H9 (cell line): ENCODE measurements around the gene XBP1. TPM values are rescaled to one million over a fixed set of nuclear protein-coding genes. Genes with fewer than 3 reads are reported as not detected.

Experiments
- DNase-seq: peaks from one replicate; pipeline ENCODE4 v3.0.0-alpha.2; 2017
- H2AFZ ChIP-seq: one replicate; pipeline ENCODE4 v1.6.1; 2013; ENCODE audit warnings: mild to moderate bottlenecking, low read length, control low read depth, moderate library complexity
- H2AK5ac ChIP-seq: 2 replicates; pipeline ENCODE4 v1.6.1; 2013; ENCODE audit warnings: low read length, control low read depth, mixed read lengths; ENCODE audit not compliant: insufficient read length
- H2BK120ac ChIP-seq: one replicate; pipeline ENCODE4 v1.6.1; 2013; ENCODE audit warnings: low read depth, mild to moderate bottlenecking, low read length, control low read depth, inconsistent platforms; ENCODE audit not compliant: poor library complexity, severe bottlenecking
- H2BK12ac ChIP-seq: 2 replicates; pipeline ENCODE4 v1.6.1; 2013; ENCODE audit warnings: low read length, control low read depth, mixed read lengths, low read depth; ENCODE audit not compliant: insufficient read length
- H2BK15ac ChIP-seq: 2 replicates; pipeline ENCODE4 v1.6.1; 2013; ENCODE audit warnings: low read depth, low read length, control low read depth
- H2BK20ac ChIP-seq: one replicate; pipeline ENCODE4 v1.6.1; 2013; ENCODE audit warnings: low read depth, mild to moderate bottlenecking, low read length, control low read depth, inconsistent platforms; ENCODE audit not compliant: poor library complexity, severe bottlenecking
- H2BK5ac ChIP-seq: 2 replicates; pipeline ENCODE4 v1.6.1; 2013; ENCODE audit warnings: low read length, control low read depth, mixed read lengths; ENCODE audit not compliant: insufficient read length
- H3K14ac ChIP-seq: 2 replicates; pipeline ENCODE4 v1.6.1; 2013; ENCODE audit warnings: low read length, control low read depth; ENCODE audit not compliant: insufficient read depth
- H3K18ac ChIP-seq: 2 replicates; pipeline ENCODE4 v1.6.1; 2013; ENCODE audit warnings: low read depth, mild to moderate bottlenecking, mixed read lengths, low read length, control low read depth; ENCODE audit not compliant: insufficient read length
- H3K23ac ChIP-seq: 2 replicates; pipeline ENCODE4 v1.6.1; 2013; ENCODE audit warnings: low read length, control low read depth, mixed read lengths, low read depth; ENCODE audit not compliant: insufficient read length
- H3K23me2 ChIP-seq: 2 replicates; pipeline ENCODE4 v1.6.1; 2013; ENCODE audit warnings: low read depth, mild to moderate bottlenecking, mixed read lengths, low read length, control low read depth; ENCODE audit not compliant: insufficient read length, poor library complexity, severe bottlenecking
- H3K27ac ChIP-seq: 2 replicates; pipeline ENCODE4 v1.5.1; 2013; ENCODE audit warnings: low read length, control low read depth, mixed read lengths, low read depth; ENCODE audit not compliant: insufficient read length
- H3K27me3 ChIP-seq: 2 replicates; pipeline ENCODE4 v1.6.1; 2013; ENCODE audit warnings: low read length, control low read depth, inconsistent platforms; ENCODE audit not compliant: insufficient read depth
- H3K4ac ChIP-seq: 2 replicates; pipeline ENCODE4 v1.6.1; 2013; ENCODE audit warnings: low read depth, mild to moderate bottlenecking, control low read depth, inconsistent platforms, low read length, moderate library complexity
- H3K4me1 ChIP-seq: 2 replicates; pipeline ENCODE4 v1.6.1; 2013; ENCODE audit warnings: low read length, control low read depth, inconsistent platforms; ENCODE audit not compliant: insufficient read depth
- H3K4me2 ChIP-seq: 2 replicates; pipeline ENCODE4 v1.6.1; 2013; ENCODE audit warnings: low read length, control low read depth, mixed read lengths; ENCODE audit not compliant: insufficient read length, insufficient read depth
- H3K56ac ChIP-seq: 2 replicates; pipeline ENCODE4 v1.6.1; 2013; ENCODE audit warnings: low read depth, mild to moderate bottlenecking, mixed read lengths, low read length, control low read depth; ENCODE audit not compliant: insufficient read length
- H3K79me1 ChIP-seq: 2 replicates; pipeline ENCODE4 v1.6.1; 2013; ENCODE audit warnings: low read depth, mild to moderate bottlenecking, moderate library complexity, low read length, control low read depth, inconsistent platforms; ENCODE audit not compliant: insufficient read depth, poor library complexity, severe bottlenecking
- H3K79me2 ChIP-seq: 2 replicates; pipeline ENCODE4 v1.6.1; 2013; ENCODE audit warnings: low read length, control low read depth, inconsistent platforms; ENCODE audit not compliant: insufficient read depth
- H3K9ac ChIP-seq: 2 replicates; pipeline ENCODE4 v1.6.1; 2013; ENCODE audit warnings: low read length, control low read depth, mixed read lengths; ENCODE audit not compliant: insufficient read length; ENCODE audit errors: extremely low read depth
- H3K9me3 ChIP-seq: one replicate; pipeline ENCODE4 v1.6.1; 2013; ENCODE audit warnings: low read depth, low read length, inconsistent platforms; ENCODE audit not compliant: control insufficient read depth
- H3T11ph ChIP-seq: one replicate; pipeline ENCODE4 v1.6.1; 2013; ENCODE audit warnings: mild to moderate bottlenecking, low read length, control low read depth, inconsistent platforms
- H4K20me1 ChIP-seq: one replicate; pipeline ENCODE4 v1.6.1; 2013; ENCODE audit not compliant: control insufficient read depth, insufficient read length, insufficient read depth
- H4K5ac ChIP-seq: 2 replicates; pipeline ENCODE4 v1.6.1; 2013; ENCODE audit warnings: low read depth, mild to moderate bottlenecking, mixed read lengths, low read length, control low read depth; ENCODE audit not compliant: insufficient read length
- H4K8ac ChIP-seq: replicated peaks from 2 replicates; pipeline ENCODE4 v1.6.1; 2013; ENCODE audit warnings: low read length, control low read depth, mixed read lengths, low read depth; ENCODE audit not compliant: insufficient read length
- H4K91ac ChIP-seq: 2 replicates; pipeline ENCODE4 v1.6.1; 2013; ENCODE audit warnings: low read depth, mild to moderate bottlenecking, moderate library complexity, mixed read lengths, low read length, control low read depth; ENCODE audit not compliant: insufficient read length
- H3K27ac Mint-ChIP-seq, 3 experiments: 2 replicates in 2 of 3; 3 replicates in 1 of 3; pipeline ENCODE4 v1.8.0; 2020 to 2021; ENCODE audit warnings: mixed read lengths in 3 of 3, mild to moderate bottlenecking in 1 of 3, moderate library complexity in 1 of 3
- H3K27me3 Mint-ChIP-seq: 2 replicates; pipeline ENCODE4 v1.8.0; 2021; ENCODE audit warnings: low read depth, mild to moderate bottlenecking, moderate library complexity, mixed read lengths
- H3K36me3 Mint-ChIP-seq, 3 experiments: 2 replicates in 2 of 3; 3 replicates in 1 of 3; pipeline ENCODE4 v1.8.0; 2020 to 2021; ENCODE audit warnings: low read depth in 3 of 3, mixed read lengths in 3 of 3; ENCODE audit not compliant: insufficient read depth in 1 of 3
- H3K4me1 Mint-ChIP-seq, 2 experiments: 2 replicates each; pipeline ENCODE4 v1.8.0; 2020; ENCODE audit warnings: mixed read lengths in 2 of 2
- H3K4me3 Mint-ChIP-seq, 2 experiments: 2 replicates in 1 of 2; 3 replicates in 1 of 2; pipeline ENCODE4 v1.8.0; 2020 to 2021; ENCODE audit warnings: mild to moderate bottlenecking in 2 of 2, mixed read lengths in 2 of 2, moderate library complexity in 1 of 2
- H3K9me3 Mint-ChIP-seq, 2 experiments: 2 replicates in 1 of 2; 3 replicates in 1 of 2; pipeline ENCODE4 v1.8.0; 2020; ENCODE audit warnings: mild to moderate bottlenecking in 2 of 2, mixed read lengths in 2 of 2, moderate library complexity in 1 of 2
- CTCF ChIP-seq: fragments of 200-600 bp; sonication (generic); conservative IDR thresholded peaks from 3 replicates; pipeline ENCODE4 v1.8.0; 2021; ENCODE audit warnings: antibody characterized with exemption, mild to moderate bottlenecking
- WGBS: extraction: QIAGEN DNeasy Blood & Tissue Kit; methylation state at CpG from one replicate; pipeline ENCODE4 v1.1.7; 2013; ENCODE audit warnings: missing lambda C conversion rate, low lambda C conversion rate, mixed read lengths; ENCODE audit not compliant: insufficient read length; ENCODE audit errors: extremely low coverage; 5-methylcytosine and 5-hydroxymethylcytosine counted together
- total RNA-seq: library from RNA; stranded (reverse); gene quantifications from 2 replicates; pipeline ENCODE4 v1.2.1, GENCODE V29; 2021

XBP1 gene
- total RNA-seq, 1 experiment from 2014 or later: 114 TPM

DNA sequence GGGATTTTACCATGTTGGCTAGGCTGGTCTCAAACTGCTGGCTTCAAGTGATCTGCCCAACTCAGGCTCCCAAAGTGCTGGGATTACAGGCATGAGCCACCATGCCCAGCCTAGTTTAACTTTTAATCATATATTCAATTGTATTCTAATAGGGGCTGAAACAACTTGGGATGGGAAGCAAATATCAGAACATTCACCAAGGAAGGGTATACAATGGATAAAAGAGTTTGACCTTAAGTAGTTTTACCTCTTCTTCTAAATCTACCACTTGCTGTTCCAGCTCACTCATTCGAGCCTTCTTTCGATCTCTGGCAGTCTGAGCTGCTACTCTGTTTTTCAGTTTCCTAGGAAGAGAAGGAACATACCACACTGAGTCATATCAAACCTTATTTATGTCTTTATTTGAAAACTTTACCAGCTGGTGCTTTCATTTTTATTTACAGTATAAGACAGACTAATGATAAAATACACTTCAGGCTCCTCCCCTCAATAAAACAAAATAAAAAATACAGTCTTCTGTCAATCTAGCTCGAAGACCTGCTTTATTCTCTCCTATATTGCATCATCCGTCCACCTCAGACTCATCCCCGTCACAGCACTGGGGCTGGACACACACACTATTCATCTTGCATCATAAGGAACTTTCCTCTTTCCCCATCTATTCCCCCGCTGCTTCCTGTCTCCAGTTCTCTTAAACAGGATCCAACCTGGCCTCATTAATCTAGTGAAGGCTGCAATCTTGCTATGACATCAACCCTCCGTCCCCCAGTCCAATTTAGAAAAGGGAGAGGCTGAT, 1.4 kb downstream of the XBP1 start:
- no peak for TF ChIP-seq CTCF
- Mint-ChIP-seq H3K9me3 (no peaks in the 10 kb centered on the region; a peak in 1 of 5 replicates), H3K27ac (peak overlapping the region; percentile 87 to 98 (median 94)), H3K36me3 (peaks cover 42 to 53% (median 52%) of the 10 kb centered on the region in 3 experiments), H3K27me3 (no peaks in the 10 kb centered on the region), H3K4me3 (peak overlapping the region; percentile 87 to 94), H3K4me1 (peaks cover 16 to 28% of the 10 kb centered on the region in 2 experiments)
- peak overlapping the region; percentile 55 for H2BK5ac ChIP-seq
- no peaks in the 10 kb centered on the region for H3K27me3 ChIP-seq
- H2AFZ ChIP-seq: no peak overlapping the region
- peak overlapping the region; percentile 65 for H3K56ac ChIP-seq
- H3K27ac ChIP-seq: peak overlapping the region; percentile 58
- no peak overlapping the region for H3K4ac ChIP-seq
- no peak overlapping the region for H4K8ac ChIP-seq
- H2BK12ac ChIP-seq: peak overlapping the region; percentile 17
- H3K9ac ChIP-seq: peak overlapping the region; percentile 99
- no peak overlapping the region for H2BK15ac ChIP-seq
- no peak for DNase-seq
- no peaks in the 10 kb centered on the region for H3K9me3 ChIP-seq
- no peak overlapping the region for H4K5ac ChIP-seq
- H3K23me2 ChIP-seq: peaks cover 15% of the 10 kb centered on the region
- peaks cover 7% of the 10 kb centered on the region; the same call in 1 of the 2 replicates for H3K79me2 ChIP-seq
- H4K91ac ChIP-seq: peak overlapping the region; percentile 44
- H4K20me1 ChIP-seq: no peaks in the 10 kb centered on the region
- H2BK20ac ChIP-seq: no peak overlapping the region
- H3K79me1 ChIP-seq: no peaks in the 10 kb centered on the region
- peak overlapping the region; percentile 98; the same call in 1 of the 2 replicates for H3K14ac ChIP-seq
- no peak overlapping the region for H2AK5ac ChIP-seq
- H3T11ph ChIP-seq: no peak overlapping the region
- no peak overlapping the region for H3K23ac ChIP-seq
- WGBS: no CpG with 5 or more reads among the region's 7 CpGs
- peak overlapping the region; percentile 94 for H3K18ac ChIP-seq
- H3K4me2 ChIP-seq: peak overlapping the region; percentile 97
- no peak overlapping the region for H2BK120ac ChIP-seq
- H3K4me1 ChIP-seq: no peaks in the 10 kb centered on the region; the same call in 1 of the 2 replicates
